PC-9 (cell line): ENCODE measurements around the gene SYNDIG1L.

Experiments used
- EZH2 ChIP-seq: fragments of 200-600 bp; sonication (generic); IDR thresholded peaks from 2 replicates; pipeline ENCODE4 v1.8.0; 2017; ENCODE audit warnings: antibody characterized with exemption, low read depth
- TF ChIP-seq, protein P1 (sequence below): fragments of 200-600 bp; sonication (generic); conservative IDR thresholded peaks from 2 replicates; pipeline ENCODE4 v1.6.1; 2017; ENCODE audit warnings: mixed run types, antibody characterized with exemption, mild to moderate bottlenecking, moderate library complexity

DNA sequence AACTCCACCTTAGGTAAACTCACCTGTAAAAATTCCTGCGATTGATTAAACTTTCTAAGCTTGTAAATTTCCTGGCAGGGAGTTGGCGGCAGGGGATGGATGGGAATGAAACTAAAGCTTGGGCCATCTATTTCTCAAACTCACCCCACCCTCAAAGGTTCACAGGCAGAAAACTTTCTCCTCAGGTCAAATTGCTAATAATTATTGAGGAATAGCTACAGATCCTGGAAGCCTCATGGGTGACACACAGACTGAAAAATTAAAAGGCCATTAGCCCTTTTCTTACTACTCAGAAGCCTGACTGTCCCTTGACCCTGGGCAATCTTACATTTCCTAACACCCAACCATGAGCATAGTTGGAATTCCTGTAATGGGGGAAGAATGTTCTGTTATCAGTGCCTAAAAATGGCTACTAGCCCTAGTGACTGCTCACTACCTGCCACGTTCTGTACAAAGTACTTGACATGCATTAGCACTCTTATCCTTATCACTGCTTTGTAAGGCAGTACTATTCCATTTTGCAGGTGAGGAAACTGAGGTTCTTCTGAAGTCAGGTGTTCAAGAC is 12.4 kb upstream of the SYNDIG1L start:
- TF ChIP-seq, protein P1, sequence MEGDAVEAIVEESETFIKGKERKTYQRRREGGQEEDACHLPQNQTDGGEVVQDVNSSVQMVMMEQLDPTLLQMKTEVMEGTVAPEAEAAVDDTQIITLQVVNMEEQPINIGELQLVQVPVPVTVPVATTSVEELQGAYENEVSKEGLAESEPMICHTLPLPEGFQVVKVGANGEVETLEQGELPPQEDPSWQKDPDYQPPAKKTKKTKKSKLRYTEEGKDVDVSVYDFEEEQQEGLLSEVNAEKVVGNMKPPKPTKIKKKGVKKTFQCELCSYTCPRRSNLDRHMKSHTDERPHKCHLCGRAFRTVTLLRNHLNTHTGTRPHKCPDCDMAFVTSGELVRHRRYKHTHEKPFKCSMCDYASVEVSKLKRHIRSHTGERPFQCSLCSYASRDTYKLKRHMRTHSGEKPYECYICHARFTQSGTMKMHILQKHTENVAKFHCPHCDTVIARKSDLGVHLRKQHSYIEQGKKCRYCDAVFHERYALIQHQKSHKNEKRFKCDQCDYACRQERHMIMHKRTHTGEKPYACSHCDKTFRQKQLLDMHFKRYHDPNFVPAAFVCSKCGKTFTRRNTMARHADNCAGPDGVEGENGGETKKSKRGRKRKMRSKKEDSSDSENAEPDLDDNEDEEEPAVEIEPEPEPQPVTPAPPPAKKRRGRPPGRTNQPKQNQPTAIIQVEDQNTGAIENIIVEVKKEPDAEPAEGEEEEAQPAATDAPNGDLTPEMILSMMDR, result no peak
- TF ChIP-seq EZH2, result no peak
